SHP77 (cell line): ENCODE results near the gene SELPLG.
"Not testable (repeated sequence)": the region's sequence is repeated elsewhere in the genome, so short reads cannot be mapped to it uniquely, and the experiment has no call there.

ENCODE experiments used
- DNase-seq, 2 experiments: peaks; one replicate each; lab custom pipeline; 2025; lab: John Stamatoyannopoulos, UW

The SELPLG gene

GRCh38 chr12:108603743-108604142 lies 30.0 kb downstream of the SELPLG start:
- DNase-seq: no peak

GRCh38 chr12:108602976-108603704 lies 30.6 kb downstream of the SELPLG start:
- no peak for DNase-seq

GRCh38 chr12:108602209-108602705 lies 31.4 kb downstream of the SELPLG start:
- DNase-seq: no peak

- no peak for DNase-seq
These were observed 33.0 kb downstream of the SELPLG start for GRCh38 chr12:108600702-108601007.

GRCh38 chr12:108599948-108600701 lies 33.6 kb downstream of the SELPLG start:
- DNase-seq: no peak

GRCh38 chr12:108599541-108599940 lies 34.2 kb downstream of the SELPLG start:
- DNase-seq: no peak

GRCh38 chr12:108598553-108599250 lies 35.0 kb downstream of the SELPLG start:
- no peak for DNase-seq

- no peak for DNase-seq
These were observed 35.9 kb downstream of the SELPLG start, which contains the start of gene TMEM119 for GRCh38 chr12:108597559-108598471. Gene TMEM119, minus strand, starts transcription at chr12:108598084. Its CDS starts 5,701 bp downstream, at chr12:108592383.

- no peak for DNase-seq
These were observed 36.7 kb downstream of the SELPLG start for GRCh38 chr12:108596854-108597558.

- DNase-seq: no peak
These were observed 37.7 kb downstream of the SELPLG start for GRCh38 chr12:108595711-108596647.

GRCh38 chr12:108594960-108595710 lies 38.6 kb downstream of the SELPLG start:
- no peak for DNase-seq

- DNase-seq: no peak
These were observed 39.3 kb downstream of the SELPLG start for GRCh38 chr12:108594323-108594903.

GRCh38 chr12:108592033-108592909 lies 41.4 kb downstream of the SELPLG start:
- no peak for DNase-seq

GRCh38 chr12:108591267-108591980 lies 42.3 kb downstream of the SELPLG start:
- DNase-seq: no peak

GRCh38 chr12:108590463-108590862 lies 43.2 kb downstream of the SELPLG start:
- not testable (repeated sequence) for DNase-seq

- no peak for DNase-seq
These were observed 43.9 kb downstream of the SELPLG start for GRCh38 chr12:108589840-108590229.
